ENCODE measurements around the gene FER1L5.

FER1L5 gene

GRCh38 chr2:96681540-96681939 is 39.0 kb downstream of the FER1L5 start:
- no peak for DNase-seq (ENCODE audit: low spot score)

DNA sequence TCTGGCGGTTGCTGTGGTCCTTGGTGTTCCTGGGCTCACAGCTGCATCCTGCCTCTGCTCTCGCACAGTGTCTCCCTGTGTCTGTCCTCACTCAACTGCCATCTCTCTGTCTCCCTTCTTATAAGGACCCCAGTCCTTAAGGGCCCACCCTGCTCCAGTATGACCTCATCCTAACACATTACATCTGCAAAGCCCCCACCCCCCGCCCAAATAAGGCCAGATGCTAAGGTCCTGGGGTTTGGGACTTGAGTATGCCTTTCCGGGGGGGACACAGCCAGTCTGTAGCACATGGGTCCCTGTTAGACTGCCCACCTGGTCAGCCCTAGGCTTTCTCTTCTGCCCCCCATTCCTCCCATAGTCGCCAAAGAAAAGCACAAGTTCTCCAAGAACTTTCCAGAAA is 40.7 kb downstream of the FER1L5 start:
- no peak for DNase-seq (ENCODE audit: low spot score)

DNA sequence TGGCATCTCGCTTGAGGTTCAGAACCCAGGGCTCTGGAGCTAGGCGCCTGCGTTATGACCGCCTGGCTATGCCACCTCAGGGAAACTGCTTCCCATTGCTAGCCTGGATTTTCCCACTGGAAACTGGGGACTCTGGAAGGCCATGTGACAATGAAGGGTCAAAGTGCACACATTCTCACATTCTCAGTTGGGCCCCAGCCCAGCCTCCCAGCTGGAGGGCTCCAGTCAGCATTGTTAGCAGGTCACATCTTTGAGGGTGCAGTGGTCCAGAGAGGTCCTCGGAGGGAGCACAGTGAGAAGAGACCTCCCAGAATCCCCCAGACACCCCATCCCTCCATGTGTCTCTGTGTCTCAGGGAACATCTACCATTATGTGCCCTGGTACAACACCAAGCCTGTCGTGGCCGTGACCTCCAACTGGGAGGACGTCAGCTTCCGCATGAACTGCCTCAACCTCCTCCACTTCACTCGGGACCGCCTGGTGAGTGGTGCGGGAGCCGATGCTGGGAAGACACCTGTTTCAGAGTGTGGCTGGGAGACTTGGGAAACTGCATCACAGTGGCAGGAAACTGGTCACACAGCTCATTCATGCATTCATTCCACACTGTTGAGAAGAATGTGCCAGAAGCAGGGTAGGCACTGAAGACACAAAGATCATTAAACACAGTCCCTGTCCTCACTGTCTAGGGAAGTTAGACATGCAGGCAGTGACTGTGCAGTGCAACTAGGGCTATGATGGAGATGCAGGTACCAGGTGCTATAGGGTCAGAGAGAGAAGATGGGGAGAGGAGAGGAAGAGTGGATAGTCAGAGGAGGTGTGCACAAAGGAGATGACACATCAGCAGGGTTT is 41.6 kb downstream of the FER1L5 start:
- DNase-seq (ENCODE audit: low spot score): no peak

- no peak for DNase-seq (ENCODE audit: low spot score)
These were observed 42.5 kb downstream of the FER1L5 start for GRCh38 chr2:96684883-96685576.

- DNase-seq (ENCODE audit: low spot score): no peak
These were observed 43.3 kb downstream of the FER1L5 start for GRCh38 chr2:96685577-96686459.

DNA sequence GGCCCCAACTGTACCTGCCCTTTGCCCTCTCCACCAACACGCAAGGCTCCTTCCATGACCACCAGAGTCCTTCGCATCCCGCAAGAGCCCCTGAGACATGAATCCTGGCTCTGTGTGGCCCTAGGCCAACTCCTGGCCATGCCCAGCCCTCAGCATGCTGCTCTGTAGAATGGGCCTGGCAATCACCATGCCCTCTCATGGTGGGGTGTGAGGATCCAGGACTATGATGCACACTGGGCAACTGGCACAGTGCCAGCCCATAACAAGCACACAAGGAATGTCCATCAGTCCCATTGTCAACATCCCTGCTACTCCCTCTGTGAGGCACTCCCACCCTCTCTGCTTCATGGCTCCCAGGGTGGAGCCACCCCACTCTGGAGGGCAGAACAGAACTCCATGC is 44.7 kb downstream of the FER1L5 start:
- no peak for DNase-seq (ENCODE audit: low spot score)

GRCh38 chr2:96687711-96688640 is 45.4 kb downstream of the FER1L5 start:
- no peak for DNase-seq (ENCODE audit: low spot score)

GRCh38 chr2:96688649-96689430 is 46.3 kb downstream of the FER1L5 start:
- no peak for DNase-seq (ENCODE audit: low spot score)

- DNase-seq (ENCODE audit: low spot score): no peak
These were observed 46.9 kb downstream of the FER1L5 start for GRCh38 chr2:96689431-96689991.

GRCh38 chr2:96690306-96691021 is 47.9 kb downstream of the FER1L5 start:
- no peak for DNase-seq (ENCODE audit: low spot score)

DNA sequence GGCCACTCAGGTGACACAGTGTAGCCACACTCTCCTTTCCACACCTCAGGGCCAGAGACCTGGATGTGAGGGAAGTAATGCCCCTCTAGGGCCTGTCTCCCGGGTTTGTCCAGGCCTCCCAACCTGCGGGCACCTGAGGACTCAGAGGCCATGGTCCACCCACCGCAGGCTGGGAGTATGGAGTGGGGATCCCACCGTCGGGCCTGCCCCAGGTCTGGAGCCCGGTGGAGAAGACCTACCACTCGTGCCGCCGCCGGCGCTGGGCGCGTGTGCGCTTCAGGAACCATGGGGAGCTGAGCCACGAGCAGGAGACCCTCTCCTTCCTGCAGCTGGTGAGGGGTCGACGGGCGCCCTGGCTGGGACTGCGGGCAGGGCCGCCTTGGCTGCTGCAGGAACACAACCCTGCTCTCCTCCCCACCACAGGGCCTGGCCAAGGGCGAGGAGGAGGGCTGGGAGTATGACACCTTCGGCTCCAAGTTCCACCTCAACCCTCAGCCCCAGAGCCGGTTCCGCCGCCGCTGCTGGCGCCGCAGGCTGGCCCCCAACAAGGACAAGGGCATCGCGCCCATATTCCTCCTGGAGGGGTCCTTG is 48.6 kb downstream of the FER1L5 start:
- DNase-seq (ENCODE audit: low spot score): no peak

GRCh38 chr2:96692094-96692971 is 49.8 kb downstream of the FER1L5 start:
- DNase-seq (ENCODE audit: low spot score): no peak

- no peak for DNase-seq (ENCODE audit: low spot score)
These were observed 51.0 kb downstream of the FER1L5 start for GRCh38 chr2:96693286-96694200.

GRCh38 chr2:96694279-96694678 is 51.7 kb downstream of the FER1L5 start:
- no peak for DNase-seq (ENCODE audit: low spot score)

DNA sequence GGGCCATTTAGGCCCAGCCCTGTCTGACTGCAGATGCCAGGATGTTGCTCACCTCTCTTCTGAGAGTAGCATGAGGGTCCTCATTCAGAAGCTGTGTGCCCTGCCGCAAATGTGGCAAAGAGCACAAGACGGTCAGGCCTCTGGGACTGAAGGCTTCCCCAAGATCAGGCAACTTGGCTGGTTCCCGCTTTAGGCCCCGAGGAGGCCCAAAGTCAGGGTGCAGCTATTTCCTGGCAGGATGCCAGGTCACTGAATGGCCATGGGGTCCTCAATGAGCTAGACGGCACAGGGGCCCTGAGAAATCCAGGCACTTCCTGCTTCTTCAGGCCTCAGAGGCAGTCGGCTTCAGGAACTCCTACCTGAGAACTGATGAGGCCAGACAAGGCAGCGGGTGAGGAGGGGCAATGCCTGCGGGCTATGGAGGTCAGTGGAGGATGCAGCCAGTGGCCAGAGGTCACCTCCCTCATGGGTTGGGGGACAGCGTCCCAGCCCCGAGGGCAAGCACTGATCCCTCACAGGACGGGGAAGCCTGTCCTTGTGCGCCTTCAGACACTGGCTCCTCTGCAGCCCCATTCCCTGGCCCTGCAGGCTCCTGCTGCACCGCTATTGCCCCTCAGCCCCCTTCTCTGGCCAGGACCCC is 52.4 kb downstream of the FER1L5 start:
- no peak for DNase-seq (ENCODE audit: low spot score)

DNA sequence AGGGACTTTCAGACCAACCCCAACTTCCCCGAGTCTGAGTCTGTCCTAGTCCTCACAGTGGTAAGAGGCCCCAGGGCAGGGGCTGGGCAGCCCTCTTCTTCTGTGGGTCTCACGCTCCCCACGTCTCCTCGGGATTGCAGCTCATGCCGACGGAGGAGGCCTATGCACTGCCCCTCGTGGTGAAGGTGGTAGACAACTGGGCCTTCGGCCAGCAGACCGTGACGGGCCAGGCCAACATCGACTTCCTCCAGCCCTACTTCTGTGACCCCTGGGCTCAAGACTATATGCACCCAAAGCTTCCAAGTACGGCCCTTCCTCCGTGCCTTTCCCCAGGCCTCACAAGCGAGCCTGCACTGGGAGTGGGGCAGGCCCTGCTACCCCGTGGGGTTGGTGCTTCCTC is 53.0 kb downstream of the FER1L5 start:
- no peak for DNase-seq (ENCODE audit: low spot score)

DNA sequence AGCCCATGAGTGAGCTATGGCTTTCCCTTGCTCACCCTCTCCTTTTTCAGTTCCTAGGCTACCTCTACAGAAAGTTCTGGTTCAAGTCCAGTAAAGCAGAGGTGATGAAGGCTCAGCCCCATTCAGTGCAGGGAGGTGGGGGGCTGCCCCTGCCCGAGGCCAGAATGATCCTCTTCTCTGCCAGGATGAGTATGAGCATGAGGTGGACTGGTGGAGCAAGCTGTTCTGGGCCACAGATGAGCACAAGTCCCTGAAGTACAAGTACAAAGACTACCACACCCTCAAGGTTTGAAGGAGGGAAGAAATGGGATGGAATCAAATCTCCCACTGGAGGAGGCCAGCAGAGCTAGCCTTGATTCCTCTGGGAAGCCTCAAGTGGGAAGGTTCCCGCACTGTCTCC is 54.9 kb downstream of the FER1L5 start:
- no peak for DNase-seq (ENCODE audit: low spot score)

All from CD4-positive, alpha-beta T cell treated with Interleukin-15 for 4 hours (primary cell).